HL-60 (cell line): ENCODE data around the gene SPDEF.

ENCODE experiments used
- GABPA ChIP-seq: IDR thresholded peaks from 2 replicates; pipeline ENCODE4 v1.6.1; 2012; ENCODE audit warnings: low read depth
- POLR2AphosphoS5 ChIP-seq: IDR thresholded peaks from 2 replicates; pipeline ENCODE4 v1.6.1; 2012; ENCODE audit warnings: low read depth
- TF ChIP-seq, protein P1 (sequence below): IDR thresholded peaks from one replicate; pipeline ENCODE4 v1.5.1; 2011; ENCODE audit warnings: low read length, control low read depth, inconsistent platforms; ENCODE audit not compliant: insufficient read depth

DNA sequence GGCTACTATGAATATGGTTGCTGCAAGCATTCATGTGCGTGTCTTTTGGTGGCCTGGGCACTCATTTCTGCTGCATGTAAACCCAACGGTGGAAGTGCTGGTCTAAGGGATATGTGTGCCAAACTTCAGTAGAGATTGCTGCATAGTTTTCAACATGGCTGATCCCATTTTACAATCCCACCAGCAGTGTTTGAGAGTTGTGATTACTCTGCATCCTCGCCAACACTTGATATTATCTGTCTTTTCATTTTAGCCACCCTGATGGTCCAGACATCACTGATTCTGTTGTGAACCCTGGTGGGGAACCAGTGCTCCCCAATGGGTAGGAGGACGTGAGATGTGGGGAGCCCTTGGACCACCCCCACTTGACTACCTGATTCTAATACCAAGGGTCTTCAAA lies 62.8 kb downstream of the SPDEF start:
- TF ChIP-seq GABPA (no peak), POLR2AphosphoS5 (no peak)
- TF ChIP-seq, protein P1, sequence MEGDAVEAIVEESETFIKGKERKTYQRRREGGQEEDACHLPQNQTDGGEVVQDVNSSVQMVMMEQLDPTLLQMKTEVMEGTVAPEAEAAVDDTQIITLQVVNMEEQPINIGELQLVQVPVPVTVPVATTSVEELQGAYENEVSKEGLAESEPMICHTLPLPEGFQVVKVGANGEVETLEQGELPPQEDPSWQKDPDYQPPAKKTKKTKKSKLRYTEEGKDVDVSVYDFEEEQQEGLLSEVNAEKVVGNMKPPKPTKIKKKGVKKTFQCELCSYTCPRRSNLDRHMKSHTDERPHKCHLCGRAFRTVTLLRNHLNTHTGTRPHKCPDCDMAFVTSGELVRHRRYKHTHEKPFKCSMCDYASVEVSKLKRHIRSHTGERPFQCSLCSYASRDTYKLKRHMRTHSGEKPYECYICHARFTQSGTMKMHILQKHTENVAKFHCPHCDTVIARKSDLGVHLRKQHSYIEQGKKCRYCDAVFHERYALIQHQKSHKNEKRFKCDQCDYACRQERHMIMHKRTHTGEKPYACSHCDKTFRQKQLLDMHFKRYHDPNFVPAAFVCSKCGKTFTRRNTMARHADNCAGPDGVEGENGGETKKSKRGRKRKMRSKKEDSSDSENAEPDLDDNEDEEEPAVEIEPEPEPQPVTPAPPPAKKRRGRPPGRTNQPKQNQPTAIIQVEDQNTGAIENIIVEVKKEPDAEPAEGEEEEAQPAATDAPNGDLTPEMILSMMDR, result no peak
